ENCODE measurements around the gene CNIH1.
"Not testable (repeated sequence)": the region's sequence is repeated elsewhere in the genome, so short reads cannot be mapped to it uniquely, and the experiment has no call there.

CNIH1 gene

DNA sequence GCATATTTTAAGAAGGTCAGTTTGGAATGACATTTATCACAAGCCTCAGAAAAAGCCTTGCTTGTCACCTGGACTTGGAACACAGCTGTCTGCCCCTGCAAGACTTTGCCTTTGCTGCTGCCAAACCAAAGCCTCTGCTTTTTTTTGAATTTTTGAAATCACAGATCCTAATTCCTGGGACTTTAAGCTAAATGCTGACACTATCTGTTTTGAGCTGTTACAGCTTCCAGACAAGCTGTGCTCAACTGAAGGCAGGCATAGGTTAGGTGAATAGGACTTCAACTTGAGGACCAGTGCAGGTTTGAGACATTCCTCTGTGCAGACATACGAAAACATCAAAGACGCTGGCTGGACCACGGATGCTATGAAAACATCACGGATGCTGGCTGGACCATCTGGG, 55.6 kb downstream of the CNIH1 start:
- DNase-seq (ENCODE audit: extremely low read depth in 1 of 2, low read depth in 1 of 2) = no peak

DNA sequence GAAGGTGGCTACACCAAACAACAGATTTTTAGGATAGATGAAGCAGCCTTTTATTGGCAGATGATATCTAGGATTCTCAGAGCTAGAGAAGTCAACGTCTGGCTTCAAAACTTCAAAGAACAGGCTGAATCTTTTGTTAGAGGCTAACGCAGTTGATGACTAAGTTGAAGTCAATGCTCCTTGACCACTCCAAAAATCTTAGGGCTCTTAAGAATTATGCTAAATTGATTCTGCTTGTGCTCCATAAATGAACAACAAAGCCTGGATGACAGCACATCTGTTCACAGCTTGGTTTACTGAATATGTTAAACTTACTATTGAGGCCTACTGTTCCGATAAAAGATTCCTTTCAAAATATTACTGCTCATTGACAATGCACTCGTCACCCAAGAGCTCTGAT, 57.3 kb downstream of the CNIH1 start:
- DNase-seq (ENCODE audit: extremely low read depth in 1 of 2, low read depth in 1 of 2) = no peak

DNA sequence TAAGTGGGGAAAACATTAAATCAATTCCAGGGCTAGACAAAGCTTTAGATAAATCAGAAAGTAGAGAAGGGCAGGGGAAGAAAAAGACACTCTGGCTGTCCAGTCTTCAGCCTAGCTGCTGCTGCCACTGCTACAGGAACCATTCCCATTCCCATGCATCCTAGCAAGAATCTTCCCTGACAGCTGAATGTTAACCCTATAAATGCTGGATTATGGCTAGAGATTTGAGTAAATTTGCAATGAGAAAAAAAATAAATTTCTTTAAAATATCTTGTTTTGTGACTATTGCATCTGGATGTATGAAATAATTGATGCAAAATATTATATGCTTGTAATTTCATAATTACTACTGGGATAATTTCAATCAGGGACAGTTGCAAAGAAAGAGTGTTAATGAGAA, 59.4 kb downstream of the CNIH1 start:
- no peak for DNase-seq (ENCODE audit: extremely low read depth in 1 of 2, low read depth in 1 of 2)

DNA sequence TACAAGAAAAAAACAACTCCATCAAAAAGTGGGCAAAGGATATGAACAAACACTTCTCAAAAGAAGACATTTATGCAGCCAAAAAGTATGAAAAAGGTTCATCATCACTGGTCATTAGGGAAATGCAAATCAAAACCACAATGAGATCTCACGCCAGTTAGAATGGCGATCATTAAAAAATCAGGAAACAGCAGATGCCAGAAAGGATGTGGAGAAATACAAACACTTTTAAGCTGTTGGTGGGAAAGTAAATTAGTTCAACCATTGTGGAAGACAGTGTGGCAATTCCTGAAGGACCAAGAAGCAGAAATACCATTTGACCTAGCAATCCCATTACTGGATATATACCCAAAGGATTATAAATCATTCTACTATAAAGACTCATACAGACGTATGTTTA, 60.6 kb downstream of the CNIH1 start:
- DNase-seq (ENCODE audit: extremely low read depth in 1 of 2, low read depth in 1 of 2) = not testable (repeated sequence)

DNA sequence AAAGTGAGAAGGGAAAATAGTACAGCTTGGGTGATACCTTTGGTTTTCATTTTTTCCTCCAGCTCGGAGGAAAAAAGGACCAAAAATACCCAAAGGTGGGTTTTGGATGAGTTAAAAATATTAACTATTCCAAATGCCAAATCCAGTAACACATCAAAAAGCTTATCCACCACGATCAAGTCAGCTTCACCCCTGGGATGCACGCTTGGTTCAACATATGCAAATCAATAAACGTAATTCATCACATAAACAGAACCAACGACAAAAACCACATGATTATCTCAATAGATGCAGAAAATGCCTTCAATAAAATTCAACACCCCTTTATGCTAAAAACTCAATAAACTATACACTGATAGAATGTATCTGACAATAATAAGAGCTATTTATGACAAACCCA, 62.3 kb downstream of the CNIH1 start:
- DNase-seq (ENCODE audit: extremely low read depth in 1 of 2, low read depth in 1 of 2) = not testable (repeated sequence)

DNA sequence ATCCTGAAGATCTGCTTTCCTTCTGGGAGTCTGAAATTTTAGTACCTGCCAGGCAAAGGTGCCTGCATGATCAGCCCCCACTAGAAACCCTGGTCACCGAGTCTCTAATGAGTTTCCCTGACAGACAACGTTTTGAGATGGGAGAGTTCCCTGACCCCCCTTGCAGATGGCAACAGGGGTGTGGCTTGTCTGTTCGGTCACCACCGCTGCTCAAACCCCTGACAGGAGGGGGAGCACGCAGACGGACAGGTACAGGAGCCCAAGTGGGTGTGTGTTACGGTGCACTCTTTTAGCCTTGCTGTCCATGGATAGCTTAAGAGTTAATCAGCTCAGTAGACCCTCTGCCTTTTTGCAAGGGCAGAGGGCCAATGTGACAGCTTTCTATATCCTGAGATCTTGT, 63.7 kb downstream of the CNIH1 start:
- DNase-seq (ENCODE audit: extremely low read depth in 1 of 2, low read depth in 1 of 2) = no peak

DNA sequence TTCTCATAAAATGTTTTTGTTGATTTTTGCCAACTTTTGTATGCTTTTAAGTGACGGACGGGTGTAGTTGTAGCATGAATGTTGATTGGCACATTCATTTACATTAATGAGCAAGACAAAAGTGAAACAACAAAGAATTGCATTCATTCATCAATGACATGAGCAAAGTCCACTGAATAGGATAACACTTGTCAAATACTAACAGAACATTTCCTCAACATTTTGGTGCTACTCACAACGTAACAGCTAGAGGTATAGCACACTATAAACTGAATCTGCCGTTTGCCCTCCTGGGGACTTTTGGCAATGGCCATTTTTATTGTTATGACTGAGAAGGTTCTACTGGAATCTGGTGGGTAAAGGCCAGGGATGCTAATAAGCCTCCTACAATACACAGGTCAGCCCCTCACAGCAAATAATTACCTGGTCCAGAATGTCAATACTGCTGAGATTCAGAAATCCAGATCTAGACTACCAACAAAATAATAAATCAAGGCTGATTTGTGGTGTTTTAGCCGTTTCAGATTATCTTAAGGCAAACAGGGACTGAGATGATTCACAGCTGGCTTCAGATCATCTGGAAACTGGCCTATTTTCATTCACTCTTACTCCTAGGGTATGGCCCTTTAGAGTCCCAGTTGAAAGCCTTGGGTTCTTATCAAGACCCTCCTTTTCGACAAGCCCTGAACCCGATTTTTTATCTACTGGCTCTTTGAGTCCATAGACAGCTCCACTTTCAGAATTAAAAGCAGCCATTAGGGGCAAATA, 66.9 kb downstream of the CNIH1 start:
- no peak for DNase-seq (ENCODE audit: extremely low read depth in 1 of 2, low read depth in 1 of 2)
